Fibroblast of lung (primary cell): ENCODE measurements around the gene PI4KB. TPM values are rescaled to one million over a fixed set of nuclear protein-coding genes. Genes with fewer than 3 reads are reported as not detected.

Source experiments
- DNase-seq, 2 donors: peaks; one replicate each; pipeline versions ENCODE4 v3.0.0 to v3.0.0-alpha.2; 2010; ENCODE audit warnings: low read depth in 2 of 2
- H2AFZ ChIP-seq: 2 replicates; pipeline ENCODE4 v1.5.1; 2012; ENCODE audit warnings: low read length, control low read depth, inconsistent platforms
- H3K27ac ChIP-seq: 2 replicates; pipeline ENCODE4 v1.5.1; 2011; ENCODE audit warnings: low read length, control low read depth; ENCODE audit not compliant: insufficient read depth
- H3K27me3 ChIP-seq: 2 replicates; pipeline ENCODE4 v1.5.1; 2011; ENCODE audit warnings: mild to moderate bottlenecking, low read length; ENCODE audit not compliant: control insufficient read depth, insufficient read depth
- H3K36me3 ChIP-seq: 2 replicates; pipeline ENCODE4 v1.5.1; 2011; ENCODE audit warnings: low read length; ENCODE audit not compliant: control insufficient read depth, insufficient read depth
- H3K4me1 ChIP-seq: 2 replicates; pipeline ENCODE4 v1.5.1; 2011; ENCODE audit warnings: low read length; ENCODE audit not compliant: control insufficient read depth, insufficient read depth; ENCODE audit errors: extremely low read depth
- H3K4me2 ChIP-seq: 2 replicates; pipeline ENCODE4 v1.5.1; 2011; ENCODE audit warnings: low read length, control low read depth; ENCODE audit not compliant: insufficient read depth; ENCODE audit errors: extremely low read depth
- H3K4me3 ChIP-seq, 4 experiments: fragments of 200-600 bp in 1 of 4; sonication (generic) in 1 of 4; replicated peaks in 1 of 4; 2 replicates each; pipeline ENCODE4 v1.5.1; 2011 to 2016; ENCODE audit warnings: low read length in 4 of 4, low read depth in 3 of 4, mild to moderate bottlenecking in 3 of 4, control low read depth in 2 of 4, inconsistent platforms in 1 of 4, mixed read lengths in 1 of 4; ENCODE audit not compliant: insufficient read depth in 1 of 4; ENCODE audit errors: control extremely low read depth in 1 of 4
- H3K79me2 ChIP-seq: 2 replicates; pipeline ENCODE4 v1.5.1; 2012; ENCODE audit warnings: mild to moderate bottlenecking, low read length, inconsistent platforms; ENCODE audit not compliant: control insufficient read depth, insufficient read depth
- H3K9ac ChIP-seq: 2 replicates; pipeline ENCODE4 v1.5.1; 2011; ENCODE audit warnings: mild to moderate bottlenecking, low read length, control low read depth; ENCODE audit not compliant: insufficient read depth
- H3K9me3 ChIP-seq: 2 replicates; pipeline ENCODE4 v1.5.1; 2012; ENCODE audit warnings: low read depth, low read length; ENCODE audit not compliant: control insufficient read depth, insufficient read depth
- H4K20me1 ChIP-seq: 2 replicates; pipeline ENCODE4 v1.5.1; 2011; ENCODE audit warnings: low read length; ENCODE audit not compliant: control insufficient read depth, insufficient read depth; ENCODE audit errors: extremely low read depth
- CTCF ChIP-seq, 2 donors: IDR thresholded peaks in 1 of 2; conservative IDR thresholded peaks in 1 of 2; 1 replicate in 1 of 2; 2 replicates in 1 of 2; pipeline ENCODE4 v1.5.1; 2011 to 2012; ENCODE audit warnings: low read length in 2 of 2, control low read depth in 1 of 2, inconsistent platforms in 1 of 2, low read depth in 1 of 2, mild to moderate bottlenecking in 1 of 2
- EZH2 ChIP-seq: IDR thresholded peaks from 2 replicates; pipeline ENCODE4 v1.5.1; 2012; ENCODE audit warnings: low read length, control low read depth, mild to moderate bottlenecking; ENCODE audit errors: missing control alignments
- polyA plus RNA-seq, 2 donors: library from polyadenylated mRNA; depleted of rRNA in 1 of 2; stranded (reverse) in 1 of 2; unstranded in 1 of 2; fragments of >200 nt; gene quantifications; 2 replicates each; pipeline ENCODE4 v1.2.1, GENCODE V29; 2011 to 2012; ENCODE audit warnings: missing spikeins in 1 of 2
- total RNA-seq: library from RNA; depleted of rRNA; stranded (reverse); fragments of >200 nt; gene quantifications from 2 replicates; pipeline ENCODE4 v1.2.1, GENCODE V29; 2014

Gene PI4KB
- total and polyA plus RNA-seq, 2 donors (not counting 1 experiment from before 2014, with no cell fraction given), result 65.7 to 75.4 TPM

- DNase-seq, result no peak
- Histone ChIP-seq H2AFZ (no peak overlapping the region), H3K9ac (no peak overlapping the region), H3K4me2 (no peak overlapping the region), H3K4me3 (no peak overlapping the region), H3K36me3 (peaks cover 18% of the 10 kb centered on the region), H3K27ac (no peak overlapping the region), H3K27me3 (no peaks in the 10 kb centered on the region), H3K9me3 (no peaks in the 10 kb centered on the region), H4K20me1 (no peaks in the 10 kb centered on the region), H3K4me1 (no peaks in the 10 kb centered on the region), H3K79me2 (peaks cover 2% of the 10 kb centered on the region)
- no peak for TF ChIP-seq EZH2
- TF ChIP-seq CTCF (conservative IDR thresholded peaks at IDR 0.05 in 1 of 2, IDR thresholded peaks at IDR 0.05 in 1 of 2; ENCODE audit: low read depth in 1 of 2, low read length in 2 of 2), result no peak
Observed at GRCh38 chr1:151266315-151266714, 60.9 kb downstream of the PI4KB start.

- no peaks in the 10 kb centered on the region for H4K20me1 ChIP-seq
- H3K4me2 ChIP-seq, result no peak overlapping the region
- TF ChIP-seq CTCF (conservative IDR thresholded peaks at IDR 0.05 in 1 of 2, IDR thresholded peaks at IDR 0.05 in 1 of 2; ENCODE audit: low read depth in 1 of 2, low read length in 2 of 2) (no peak), EZH2 (no peak)
- H2AFZ ChIP-seq, result no peak overlapping the region
- H3K9ac ChIP-seq, result no peak overlapping the region
- no peak overlapping the region for H3K27ac ChIP-seq
- H3K79me2 ChIP-seq, result peaks cover 4% of the 10 kb centered on the region
- H3K9me3 ChIP-seq, result no peaks in the 10 kb centered on the region
- H3K36me3 ChIP-seq, result peaks cover 18% of the 10 kb centered on the region
- H3K27me3 ChIP-seq, result no peaks in the 10 kb centered on the region
- no peak for DNase-seq
- H3K4me1 ChIP-seq, result no peaks in the 10 kb centered on the region
- H3K4me3 ChIP-seq, result no peak overlapping the region
Observed at GRCh38 chr1:151265446-151266236, 61.6 kb downstream of the PI4KB start.

DNA sequence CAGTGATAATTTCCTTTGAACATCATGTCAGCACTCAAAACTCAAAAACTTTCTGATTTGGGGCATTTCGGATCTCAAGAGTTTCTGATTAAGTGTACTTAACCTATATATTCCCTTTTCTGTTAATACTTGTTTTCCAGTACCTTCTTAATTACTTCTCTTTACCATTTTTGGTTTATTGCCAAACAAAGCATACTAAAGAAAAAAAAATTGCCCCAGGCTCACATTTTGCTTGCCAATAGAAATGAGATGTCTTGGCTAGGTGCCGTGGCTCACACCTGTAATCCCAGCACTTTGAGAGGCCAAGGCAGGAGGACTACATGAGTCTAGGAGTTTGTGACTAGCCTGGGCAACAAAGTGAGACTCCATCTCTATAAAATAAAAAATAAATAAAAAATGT, 67.9 kb downstream of the PI4KB start:
- TF ChIP-seq EZH2, result no peak
- Histone ChIP-seq H3K36me3 (peaks cover 5% of the 10 kb centered on the region), H3K27ac (no peak overlapping the region), H4K20me1 (no peaks in the 10 kb centered on the region), H3K4me3 (no peak overlapping the region), H2AFZ (no peak overlapping the region), H3K9me3 (no peaks in the 10 kb centered on the region), H3K4me2 (no peak overlapping the region), H3K27me3 (no peaks in the 10 kb centered on the region), H3K9ac (no peak overlapping the region), H3K79me2 (peaks cover 60% of the 10 kb centered on the region), H3K4me1 (no peaks in the 10 kb centered on the region)
- no peak for DNase-seq
